Measurements from ENCODE around the gene OR8G1.

DNA sequence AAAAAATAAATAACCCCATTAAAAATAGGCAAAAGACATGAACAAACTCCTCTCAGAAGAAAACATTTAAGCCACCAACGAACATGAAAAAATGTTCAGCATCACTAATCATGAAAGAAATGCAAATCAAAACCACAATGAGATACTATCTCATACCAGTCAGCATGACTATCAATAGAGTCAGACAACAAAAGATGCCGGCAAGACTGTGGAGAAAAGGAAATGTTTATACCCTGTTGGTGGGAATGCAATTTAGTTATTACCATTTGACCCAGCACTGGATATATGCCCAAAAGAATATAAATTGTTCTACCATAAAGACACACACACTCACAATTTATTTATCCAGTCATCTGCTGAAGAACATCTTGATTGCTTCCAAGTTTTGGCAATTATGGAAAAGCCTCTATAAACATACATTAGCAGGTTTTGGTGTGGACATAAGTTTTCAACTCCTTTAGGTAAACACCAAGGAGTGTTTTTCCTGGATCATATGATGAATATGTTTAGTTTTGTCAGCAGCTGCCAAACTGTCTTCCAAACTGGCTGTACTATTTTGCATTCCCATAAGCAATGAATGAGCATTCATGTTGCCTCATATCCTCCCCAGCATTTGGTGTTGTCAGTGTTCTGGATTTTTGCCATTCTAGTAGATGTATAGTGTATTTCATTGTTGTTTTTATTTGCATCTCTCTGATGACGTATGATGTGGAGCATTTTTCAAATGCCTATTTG, 44.9 kb downstream of the OR8G1 start:
- TF ChIP-seq POLR2A (IDR thresholded peaks at IDR 0.05; ENCODE audit: low read depth, low read length), result no peak
- TF ChIP-seq, protein P1, sequence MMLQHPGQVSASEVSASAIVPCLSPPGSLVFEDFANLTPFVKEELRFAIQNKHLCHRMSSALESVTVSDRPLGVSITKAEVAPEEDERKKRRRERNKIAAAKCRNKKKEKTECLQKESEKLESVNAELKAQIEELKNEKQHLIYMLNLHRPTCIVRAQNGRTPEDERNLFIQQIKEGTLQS (IDR thresholded peaks at IDR 0.05; ENCODE audit: borderline replicate concordance, extremely low read depth, low read depth, low read length), result no peak
- no peak for TF ChIP-seq SRF (IDR thresholded peaks at IDR 0.05; ENCODE audit: low read depth in 2 of 2, low read length in 2 of 2)
- TF ChIP-seq CTCF (IDR thresholded peaks at IDR 0.05 in 2 of 3, conservative IDR thresholded peaks at IDR 0.05 in 1 of 3; ENCODE audit: control insufficient read depth in 2 of 3, extremely low read depth in 1 of 3, insufficient read depth in 1 of 3, low read depth in 3 of 3, low read length in 3 of 3), result no peak
- TF ChIP-seq CREB1 (IDR thresholded peaks at IDR 0.05; ENCODE audit: low read depth), result no peak
- no peak for TF ChIP-seq TCF7 (IDR thresholded peaks at IDR 0.05; ENCODE audit: borderline replicate concordance)
- no peak for TF ChIP-seq HCFC1 (IDR thresholded peaks at IDR 0.05; ENCODE audit: low read length)
- TF ChIP-seq ZBED1 (IDR thresholded peaks at IDR 0.05; ENCODE audit: borderline replicate concordance), result no peak
- no peak for TF ChIP-seq EP300 (IDR thresholded peaks at IDR 0.05; ENCODE audit: borderline replicate concordance in 1 of 2, control insufficient read depth in 1 of 2, low read depth in 2 of 2, low read length in 2 of 2)
- no peak for TF ChIP-seq TAF1 (IDR thresholded peaks at IDR 0.05; ENCODE audit: borderline replicate concordance, low read depth, low read length)
- TF ChIP-seq, protein P2, sequence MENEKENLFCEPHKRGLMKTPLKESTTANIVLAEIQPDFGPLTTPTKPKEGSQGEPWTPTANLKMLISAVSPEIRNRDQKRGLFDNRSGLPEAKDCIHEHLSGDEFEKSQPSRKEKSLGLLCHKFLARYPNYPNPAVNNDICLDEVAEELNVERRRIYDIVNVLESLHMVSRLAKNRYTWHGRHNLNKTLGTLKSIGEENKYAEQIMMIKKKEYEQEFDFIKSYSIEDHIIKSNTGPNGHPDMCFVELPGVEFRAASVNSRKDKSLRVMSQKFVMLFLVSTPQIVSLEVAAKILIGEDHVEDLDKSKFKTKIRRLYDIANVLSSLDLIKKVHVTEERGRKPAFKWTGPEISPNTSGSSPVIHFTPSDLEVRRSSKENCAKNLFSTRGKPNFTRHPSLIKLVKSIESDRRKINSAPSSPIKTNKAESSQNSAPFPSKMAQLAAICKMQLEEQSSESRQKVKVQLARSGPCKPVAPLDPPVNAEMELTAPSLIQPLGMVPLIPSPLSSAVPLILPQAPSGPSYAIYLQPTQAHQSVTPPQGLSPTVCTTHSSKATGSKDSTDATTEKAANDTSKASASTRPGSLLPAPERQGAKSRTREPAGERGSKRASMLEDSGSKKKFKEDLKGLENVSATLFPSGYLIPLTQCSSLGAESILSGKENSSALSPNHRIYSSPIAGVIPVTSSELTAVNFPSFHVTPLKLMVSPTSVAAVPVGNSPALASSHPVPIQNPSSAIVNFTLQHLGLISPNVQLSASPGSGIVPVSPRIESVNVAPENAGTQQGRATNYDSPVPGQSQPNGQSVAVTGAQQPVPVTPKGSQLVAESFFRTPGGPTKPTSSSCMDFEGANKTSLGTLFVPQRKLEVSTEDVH (IDR thresholded peaks at IDR 0.05; ENCODE audit: low read depth, partially characterized antibody), result no peak
- TF ChIP-seq EZH2 (IDR thresholded peaks at IDR 0.05; ENCODE audit: borderline replicate concordance, control insufficient read depth, low read depth, low read length), result no peak
